ENCODE measurements around the gene CD247. TPM values are rescaled to one million over a fixed set of nuclear protein-coding genes. Genes with fewer than 3 reads are reported as not detected.

Gene CD247
- total RNA-seq, 2 donors from 2014 or later, result 0.79 to 1.1 TPM

DNA sequence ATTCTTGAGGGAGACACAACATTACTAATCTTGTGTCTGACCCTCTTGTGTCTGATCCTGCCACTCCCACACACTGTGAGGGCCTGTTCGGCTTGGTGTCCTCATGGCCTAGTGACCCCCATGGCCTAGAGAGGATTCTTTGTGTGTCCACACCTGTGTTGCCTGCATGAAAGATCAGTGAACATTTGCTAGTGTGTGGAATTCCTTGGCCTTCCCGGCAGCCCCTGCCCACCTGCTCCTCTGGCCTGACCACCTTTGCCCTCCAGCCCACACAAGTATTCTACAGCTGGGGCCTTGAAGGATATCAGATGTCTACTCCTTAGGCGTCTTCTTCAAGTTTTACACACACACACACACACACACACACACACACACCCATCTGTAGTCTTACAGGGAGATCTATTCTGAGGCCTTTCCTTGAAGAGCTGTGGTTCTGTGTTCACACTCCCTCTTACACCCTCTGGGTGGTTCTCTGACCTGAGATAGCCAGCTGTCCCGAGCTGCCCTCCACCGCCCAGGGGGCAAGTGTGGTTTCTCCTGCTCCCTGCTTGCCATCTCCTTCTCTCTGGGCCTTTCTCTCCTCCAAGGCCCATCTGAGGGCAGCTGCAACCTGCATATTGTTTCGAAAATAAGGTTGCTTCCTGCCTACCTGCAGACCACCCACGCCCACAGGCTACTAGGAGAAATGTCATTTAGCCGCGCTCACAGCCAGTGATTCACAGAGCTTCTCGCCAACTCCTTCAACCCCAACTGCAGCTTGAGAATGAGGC, 45.4 kb downstream of the CD247 start:
- Histone ChIP-seq H3K4me3 (no peak overlapping the region), H3K4me1 (no peaks in the 10 kb centered on the region), H3K9me3 (peaks cover 0 to 3% of the 10 kb centered on the region in 2 donors), H3K27ac (no peak overlapping the region), H3K36me3 (no peaks in the 10 kb centered on the region), H3K27me3 (no peaks in the 10 kb centered on the region)
- no peak for DNase-seq (ENCODE audit: low spot score)
- TF ChIP-seq, protein P1, sequence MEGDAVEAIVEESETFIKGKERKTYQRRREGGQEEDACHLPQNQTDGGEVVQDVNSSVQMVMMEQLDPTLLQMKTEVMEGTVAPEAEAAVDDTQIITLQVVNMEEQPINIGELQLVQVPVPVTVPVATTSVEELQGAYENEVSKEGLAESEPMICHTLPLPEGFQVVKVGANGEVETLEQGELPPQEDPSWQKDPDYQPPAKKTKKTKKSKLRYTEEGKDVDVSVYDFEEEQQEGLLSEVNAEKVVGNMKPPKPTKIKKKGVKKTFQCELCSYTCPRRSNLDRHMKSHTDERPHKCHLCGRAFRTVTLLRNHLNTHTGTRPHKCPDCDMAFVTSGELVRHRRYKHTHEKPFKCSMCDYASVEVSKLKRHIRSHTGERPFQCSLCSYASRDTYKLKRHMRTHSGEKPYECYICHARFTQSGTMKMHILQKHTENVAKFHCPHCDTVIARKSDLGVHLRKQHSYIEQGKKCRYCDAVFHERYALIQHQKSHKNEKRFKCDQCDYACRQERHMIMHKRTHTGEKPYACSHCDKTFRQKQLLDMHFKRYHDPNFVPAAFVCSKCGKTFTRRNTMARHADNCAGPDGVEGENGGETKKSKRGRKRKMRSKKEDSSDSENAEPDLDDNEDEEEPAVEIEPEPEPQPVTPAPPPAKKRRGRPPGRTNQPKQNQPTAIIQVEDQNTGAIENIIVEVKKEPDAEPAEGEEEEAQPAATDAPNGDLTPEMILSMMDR (IDR thresholded peaks at IDR 0.05), result no peak

DNA sequence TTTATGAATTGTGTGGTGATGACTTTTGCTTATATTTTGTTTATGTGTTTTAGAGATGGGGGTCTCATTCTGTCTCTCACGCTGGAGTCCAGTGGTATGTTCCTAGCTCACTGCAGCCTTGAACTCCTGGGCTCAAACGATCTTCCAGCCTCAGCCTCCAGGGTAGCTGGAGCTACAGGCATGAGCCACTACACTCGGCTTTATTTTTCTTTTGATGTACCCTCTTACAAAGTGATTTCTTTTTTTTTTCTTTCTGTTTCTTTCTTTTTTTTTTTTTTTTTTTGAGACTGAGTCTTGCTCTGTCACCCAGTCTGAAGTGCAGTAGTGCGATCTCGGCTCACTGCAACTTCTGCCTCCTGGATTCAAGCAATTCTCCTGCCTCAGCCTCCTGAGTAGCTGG, 46.8 kb downstream of the CD247 start:
- H3K9me3 ChIP-seq, result peaks cover 0 to 3% of the 10 kb centered on the region in 2 donors
- H3K4me1 ChIP-seq, result no peaks in the 10 kb centered on the region
- TF ChIP-seq, protein P1 (IDR thresholded peaks at IDR 0.05), result no peak
- H3K36me3 ChIP-seq, result no peaks in the 10 kb centered on the region
- no peak overlapping the region for H3K27ac ChIP-seq
- H3K27me3 ChIP-seq, result no peaks in the 10 kb centered on the region
- DNase-seq (ENCODE audit: low spot score), result no peak
- no peak overlapping the region for H3K4me3 ChIP-seq

DNA sequence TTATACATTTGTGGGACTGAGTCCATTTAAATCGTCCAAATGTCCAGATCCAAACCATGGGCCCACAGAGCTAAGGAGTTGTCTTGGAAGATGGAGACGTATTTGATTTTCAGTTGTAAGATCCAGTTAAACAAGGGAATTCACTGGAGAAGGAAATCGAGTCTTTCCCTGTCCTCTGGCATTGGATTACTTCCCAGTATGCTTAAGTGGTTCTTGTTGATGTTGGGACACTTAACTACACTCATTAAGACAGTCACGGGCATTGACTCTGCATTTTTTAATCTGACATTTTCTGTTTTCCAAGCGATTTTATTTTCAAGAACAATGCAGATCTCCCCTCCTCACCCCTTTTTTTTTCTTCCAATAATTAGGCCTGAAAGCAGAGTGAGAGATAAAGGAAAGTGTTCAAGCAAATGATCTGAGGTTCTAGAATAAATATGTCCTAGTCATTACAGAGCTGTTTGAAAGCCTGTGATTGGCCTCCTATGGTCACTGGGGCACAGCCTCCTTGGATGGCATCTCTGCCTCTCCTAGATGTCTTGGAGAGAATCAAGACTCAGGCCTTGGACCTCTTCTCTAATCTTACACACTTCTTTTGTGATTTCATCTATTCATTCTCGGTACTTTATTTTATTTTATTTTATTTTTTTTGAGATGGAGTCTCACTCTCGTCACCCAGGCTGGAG, 48.9 kb downstream of the CD247 start:
- no peak for DNase-seq (ENCODE audit: low spot score)
- H3K4me1 ChIP-seq, result no peaks in the 10 kb centered on the region
- no peaks in the 10 kb centered on the region for H3K9me3 ChIP-seq
- TF ChIP-seq, protein P1 (IDR thresholded peaks at IDR 0.05), result no peak
- H3K36me3 ChIP-seq, result no peaks in the 10 kb centered on the region
- no peak overlapping the region for H3K4me3 ChIP-seq
- no peak overlapping the region for H3K27ac ChIP-seq
- no peaks in the 10 kb centered on the region for H3K27me3 ChIP-seq

DNA sequence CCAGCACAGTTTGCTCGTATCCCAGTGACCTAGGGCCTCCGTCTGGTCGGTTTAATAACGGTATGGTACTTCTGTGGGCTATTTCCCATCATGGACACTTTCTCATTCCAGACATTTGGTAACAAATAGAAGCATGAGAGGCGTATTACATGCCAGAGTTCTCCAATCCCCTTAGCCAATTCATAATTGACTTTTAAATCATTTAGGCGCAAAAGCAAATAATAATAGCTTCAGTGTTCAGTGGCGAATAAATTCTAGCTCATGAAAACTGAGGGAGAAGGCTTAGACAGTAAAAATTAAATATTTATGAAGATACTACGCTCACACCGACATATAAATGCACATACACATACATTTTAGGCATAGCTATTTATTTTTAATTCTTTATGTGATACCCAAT, 50.6 kb downstream of the CD247 start:
- Histone ChIP-seq H3K27me3 (no peaks in the 10 kb centered on the region), H3K27ac (no peak overlapping the region), H3K4me1 (no peaks in the 10 kb centered on the region), H3K36me3 (no peaks in the 10 kb centered on the region), H3K9me3 (no peaks in the 10 kb centered on the region), H3K4me3 (no peak overlapping the region)
- no peak for DNase-seq (ENCODE audit: low spot score)
- TF ChIP-seq, protein P1 (IDR thresholded peaks at IDR 0.05), result no peak

DNA sequence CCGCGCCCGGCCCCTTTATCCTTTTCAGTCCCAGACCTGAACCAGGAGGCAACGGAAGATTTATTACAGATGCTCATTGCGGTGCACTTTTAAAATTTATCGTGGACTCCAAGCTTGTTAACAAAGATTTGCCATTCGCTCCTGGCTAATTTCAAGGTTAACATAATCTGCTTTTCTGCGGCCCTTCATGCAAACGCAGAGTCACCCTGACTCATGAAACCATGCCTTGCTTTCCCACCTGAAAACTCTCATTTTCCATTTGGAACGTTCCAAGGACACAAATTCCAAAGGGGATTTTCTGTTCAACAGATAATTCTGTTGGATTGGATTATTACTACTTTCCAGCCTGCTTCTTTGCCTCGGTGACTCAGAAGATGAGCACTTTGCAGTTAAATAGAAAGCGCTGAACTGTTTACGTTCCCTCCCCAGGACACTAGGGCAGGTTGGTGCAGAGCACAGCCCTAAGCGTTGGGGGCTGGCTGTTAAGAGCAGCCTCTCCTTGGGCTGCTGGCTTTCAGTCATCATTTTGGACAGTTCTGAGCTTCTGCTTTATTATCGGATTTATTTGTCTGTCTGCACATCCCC, 51.1 kb downstream of the CD247 start:
- no peaks in the 10 kb centered on the region for H3K9me3 ChIP-seq
- no peaks in the 10 kb centered on the region for H3K36me3 ChIP-seq
- TF ChIP-seq, protein P1 (IDR thresholded peaks at IDR 0.05), result no peak
- DNase-seq (ENCODE audit: low spot score), result no peak
- H3K4me1 ChIP-seq, result no peaks in the 10 kb centered on the region
- no peaks in the 10 kb centered on the region for H3K27me3 ChIP-seq
- no peak overlapping the region for H3K4me3 ChIP-seq
- H3K27ac ChIP-seq, result no peak overlapping the region

Measured in right atrium auricular region (tissue), 2 donors.